Colonic mucosa (tissue), 4 donors: ENCODE data around the gene APOO. TPM values are rescaled to one million over a fixed set of nuclear protein-coding genes. Genes with fewer than 3 reads are reported as not detected.

ENCODE experiments used
- DNase-seq: peaks from one replicate; pipeline ENCODE4 v3.0.0-alpha.2; 2020
- H3K27ac ChIP-seq: fragments of 200-600 bp; one replicate; pipeline ENCODE4 v1.8.0; 2021
- H3K27me3 ChIP-seq: fragments of 200-600 bp; one replicate; pipeline ENCODE4 v1.8.0; 2021
- H3K36me3 ChIP-seq: fragments of 200-600 bp; one replicate; pipeline ENCODE4 v1.8.0; 2021
- H3K4me1 ChIP-seq: fragments of 200-600 bp; one replicate; pipeline ENCODE4 v1.8.0; 2021; ENCODE audit warnings: mild to moderate bottlenecking
- H3K4me3 ChIP-seq: fragments of 200-600 bp; one replicate; pipeline ENCODE4 v1.8.0; 2021
- H3K9ac ChIP-seq, 2 donors: one replicate each; pipeline ENCODE4 v1.7.0; 2013; ENCODE audit warnings: control low read depth in 2 of 2, low read depth in 2 of 2, low read length in 2 of 2
- H3K9me3 ChIP-seq: fragments of 200-600 bp; one replicate; pipeline ENCODE4 v1.8.0; 2021
- CTCF ChIP-seq: fragments of 200-600 bp; IDR thresholded peaks from one replicate; pipeline ENCODE4 v1.8.0; 2022; ENCODE audit warnings: antibody characterized with exemption, mild to moderate bottlenecking
- intact Hi-C: fragments of 100-400 bp; cut with DNase I; formaldehyde crosslinking; loops from one replicate; pipeline ENCODE4 v1.14.1; 2022
- total RNA-seq, 2 donors: library from RNA; stranded (reverse); fragmentation: NEBNext Ultra II Directional in 1 of 2; extraction: Animal tissue kit (Norgen Biotek cat#: 25700) in 1 of 2; gene quantifications; one replicate each; pipeline ENCODE4 v1.2.1, GENCODE V29; 2021
- donor health status: healthy.
- donor health status: DM: no; HTN: no; CAD: no.
- donor health status: DM: no; HTN: no; CAD: no.

The APOO gene
- total RNA-seq, 2 donors from 2014 or later: 36.3 to 38.9 TPM

- no peak overlapping the region for H3K4me3 ChIP-seq
These were observed 121.4 kb downstream of the APOO start for GRCh38 chrX:23786268-23786815.

GRCh38 chrX:23785580-23785979, 122.2 kb downstream of the APOO start:
- TF ChIP-seq CTCF: no peak
- Histone ChIP-seq H3K4me3 (peak overlapping the region; percentile 42), H3K27me3 (no peaks in the 10 kb centered on the region), H3K27ac (peak overlapping the region; percentile 80), H3K9ac (peak overlapping the region in 1 of 2 donors; percentile 85), H3K4me1 (no peaks in the 10 kb centered on the region), H3K9me3 (no peaks in the 10 kb centered on the region), H3K36me3 (no peaks in the 10 kb centered on the region)
- DNase-seq: no peak
- intact Hi-C loops: no loop called here

More at GRCh38 chrX:23786268-23786815, 121.4 kb downstream of the APOO start:
- H3K27me3 ChIP-seq: no peaks in the 10 kb centered on the region
- no peak overlapping the region for H3K9ac ChIP-seq
- no peaks in the 10 kb centered on the region for H3K36me3 ChIP-seq
- no peak for DNase-seq
- peak overlapping the region; percentile 4 for H3K27ac ChIP-seq
- intact Hi-C loops: no loop called here
- no peak for TF ChIP-seq CTCF
- no peaks in the 10 kb centered on the region for H3K4me1 ChIP-seq
- no peaks in the 10 kb centered on the region for H3K9me3 ChIP-seq

GRCh38 chrX:23784470-23785331, 123.0 kb downstream of the APOO start:
- H3K4me1 ChIP-seq: no peaks in the 10 kb centered on the region
- no peak for DNase-seq
- no peaks in the 10 kb centered on the region for H3K27me3 ChIP-seq
- TF ChIP-seq CTCF: no peak
- peak overlapping the region; percentile 17 to 85 for H3K9ac ChIP-seq
- H3K27ac ChIP-seq: peak overlapping the region; percentile 80
- H3K9me3 ChIP-seq: no peaks in the 10 kb centered on the region
- intact Hi-C loops: loop anchor here (5.0 kb wide), 1 partner anchor 118 kb away; no protein-coding TSS in a partner anchor
- H3K4me3 ChIP-seq: peak overlapping the region; percentile 42
- H3K36me3 ChIP-seq: no peaks in the 10 kb centered on the region

GRCh38 chrX:23783589-23784469, 123.9 kb downstream of the APOO start:
- no peak for DNase-seq
- Histone ChIP-seq H3K36me3 (no peaks in the 10 kb centered on the region), H3K4me1 (no peaks in the 10 kb centered on the region), H3K4me3 (peak overlapping the region; percentile 42), H3K27me3 (no peaks in the 10 kb centered on the region), H3K9ac (peak overlapping the region; percentile 52 to 85), H3K9me3 (no peaks in the 10 kb centered on the region), H3K27ac (peak overlapping the region; percentile 80)
- intact Hi-C loops: loop anchor here (5.0 kb wide), 1 partner anchor 118 kb away; no protein-coding TSS in a partner anchor
- no peak for TF ChIP-seq CTCF

Other genes with a start within 250 kb of the APOO start
- gene PRDX4, start 240.4 kb downstream of the APOO start, total RNA-seq: 100 to 1,000 TPM in 1 of 2 donors, 10 to 100 TPM in 1; 56.0 to 102 TPM
- gene ACOT9, start 164.7 kb downstream of the APOO start, total RNA-seq: 10 to 100 TPM; 23.6 to 26.0 TPM
- 100 to 1,000 TPM; 301 to 608 TPM for gene SAT1, start 124.8 kb downstream of the APOO start, total RNA-seq
- not detected for gene CXorf58, start 68 bp upstream of the APOO start, total RNA-seq
- 1 to 10 TPM; 4.0 to 5.2 TPM for gene KLHL15, start 119.2 kb upstream of the APOO start, total RNA-seq
- 100 to 1,000 TPM; 166 to 180 TPM for gene EIF2S3, start 147.0 kb upstream of the APOO start, total RNA-seq
- 10 to 100 TPM; 44.0 to 44.4 TPM for gene ZFX, start 241.8 kb upstream of the APOO start, total RNA-seq